Limb (tissue), 2 donors: ENCODE measurements around the gene CEP57.
A peak's percentile ranks its signal among the peaks of the same experiment; 100 is the strongest.

ENCODE experiments used
- DNase-seq, 2 donors: peaks; one replicate each; pipeline ENCODE4 v3.0.0-alpha.2; 2016; ENCODE audit errors: extremely low spot score in 2 of 2

CEP57 gene

GRCh38 chr11:95790123-95790932 lies at the start of gene CEP57:
CEP57 (plus strand) TSS chr11:95790498; CDS start chr11:95790699, 201 bp downstream.
- peak; percentile 95 to 97 for DNase-seq

GRCh38 chr11:95750101-95750500 lies 40.2 kb upstream of the CEP57 start:
- DNase-seq, result no peak

GRCh38 chr11:95751515-95751914 lies 38.8 kb upstream of the CEP57 start:
- no peak for DNase-seq

GRCh38 chr11:95760941-95761340 lies 29.4 kb upstream of the CEP57 start:
- DNase-seq, result peak in 1 of 2 donors; percentile 4

GRCh38 chr11:95762534-95762933 lies 27.8 kb upstream of the CEP57 start:
- DNase-seq, result no peak

DNA sequence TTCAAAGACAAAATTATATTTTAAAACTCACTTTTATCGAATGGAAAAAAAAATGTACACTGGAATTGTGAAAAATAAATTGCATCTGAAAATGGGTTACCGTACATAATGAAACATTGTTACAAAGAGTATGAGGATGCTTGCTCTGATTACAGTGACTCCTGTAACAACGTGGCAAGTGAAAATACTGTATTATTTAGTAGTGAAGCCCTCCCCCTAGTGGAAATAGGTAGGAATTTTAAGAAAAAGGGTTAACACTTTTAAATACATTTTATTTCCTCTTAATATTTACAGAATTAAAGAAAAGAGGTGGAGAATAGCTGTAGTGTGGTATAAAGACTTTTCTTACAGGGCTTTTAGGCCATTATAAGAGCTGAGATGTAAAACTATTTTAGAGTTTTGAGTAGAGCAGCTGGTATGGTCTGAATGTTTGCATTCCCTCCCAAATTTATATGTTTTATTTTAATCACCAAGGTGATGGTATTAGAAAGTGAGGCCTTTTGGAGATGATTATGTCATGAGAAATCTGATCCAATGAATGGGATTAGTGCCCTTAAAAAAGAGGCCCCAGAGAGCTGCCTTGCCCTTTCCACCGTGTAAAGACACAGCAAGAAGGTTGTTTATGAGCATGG lies 25.9 kb upstream of the CEP57 start:
- peak in 1 of 2 donors; percentile 85 for DNase-seq

GRCh38 chr11:95766701-95767100 lies 23.6 kb upstream of the CEP57 start:
- DNase-seq, result no peak

DNA sequence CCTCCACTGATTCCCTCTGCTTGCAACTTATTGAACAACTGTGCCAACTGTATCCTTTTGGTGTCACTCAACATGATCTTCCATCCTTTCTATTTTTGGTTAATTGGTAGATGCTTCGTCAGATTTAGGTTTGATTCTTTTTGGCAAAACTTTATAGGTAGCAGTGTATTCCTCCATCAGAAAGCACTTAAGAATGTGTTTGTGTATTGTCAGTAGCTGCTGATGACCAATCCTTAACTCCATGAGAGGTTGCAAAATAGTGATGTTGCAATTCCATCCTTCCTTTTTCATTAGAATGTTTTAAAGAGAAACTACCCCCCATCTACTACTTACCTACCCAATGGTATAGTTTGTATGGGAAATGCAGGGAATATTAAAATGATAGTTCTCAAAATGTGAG lies 22.8 kb upstream of the CEP57 start:
- DNase-seq, result no peak

DNA sequence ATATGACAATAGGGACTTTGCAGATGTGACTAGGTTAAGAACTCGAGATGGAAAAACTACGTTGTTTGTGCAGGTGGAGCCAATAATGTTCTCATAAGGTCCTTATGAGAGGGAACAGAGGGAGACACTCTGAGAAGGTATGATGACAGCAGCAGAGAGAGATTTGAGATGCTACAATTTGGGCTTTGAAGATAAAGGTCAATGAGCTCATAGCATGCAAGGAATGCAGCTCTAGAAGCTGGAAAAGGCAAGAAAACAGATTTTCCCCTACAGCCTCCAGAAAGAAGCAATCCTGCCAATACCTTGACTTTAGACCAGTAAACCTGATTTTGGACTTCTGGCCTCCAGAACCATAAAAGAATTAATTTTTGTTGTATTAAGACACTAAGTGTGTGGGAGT lies 21.8 kb upstream of the CEP57 start:
- no peak for DNase-seq

GRCh38 chr11:95776859-95777258 lies 13.4 kb upstream of the CEP57 start:
- no peak for DNase-seq

GRCh38 chr11:95778699-95779098 lies 11.6 kb upstream of the CEP57 start:
- no peak for DNase-seq

GRCh38 chr11:95780544-95780943 lies 9.8 kb upstream of the CEP57 start:
- no peak for DNase-seq

DNA sequence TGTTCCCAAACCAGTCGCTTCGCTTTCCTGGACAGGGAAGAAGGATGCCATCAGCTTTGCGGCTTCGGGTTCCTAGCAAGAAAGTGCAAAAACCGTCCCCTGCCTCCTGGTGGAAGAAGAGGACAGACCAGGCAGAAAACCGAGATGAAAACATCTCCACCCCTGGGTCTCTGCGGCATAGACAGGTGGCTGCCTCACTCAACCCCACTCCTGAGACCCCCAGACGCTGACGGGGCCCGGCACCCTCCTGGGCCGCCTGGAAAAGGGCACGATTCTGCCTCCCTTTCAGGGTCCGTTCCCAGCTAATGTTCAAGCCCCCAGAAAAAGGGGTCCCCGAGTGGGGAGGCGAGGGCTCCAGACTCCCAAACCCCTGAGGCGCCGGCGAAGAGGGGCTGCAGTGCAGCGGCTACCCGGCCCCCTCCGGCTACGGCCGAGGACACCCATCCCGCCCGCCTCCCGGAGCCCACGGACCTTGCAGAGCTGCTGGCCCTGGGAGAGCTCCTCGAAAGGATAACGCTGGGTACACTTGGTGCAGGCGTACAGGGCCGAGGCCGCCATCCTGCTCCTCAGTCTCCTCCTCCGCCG lies 1.3 kb upstream of the CEP57 start:
- peak in 1 of 2 donors; percentile 21 for DNase-seq

GRCh38 chr11:95789506-95790122 lies 684 bp upstream of the CEP57 start, which contains the start of gene FAM76B:
FAM76B (minus strand) TSS chr11:95789782; CDS start chr11:95789478, 304 bp downstream.
- DNase-seq, result peak; percentile 97 to 99

DNA sequence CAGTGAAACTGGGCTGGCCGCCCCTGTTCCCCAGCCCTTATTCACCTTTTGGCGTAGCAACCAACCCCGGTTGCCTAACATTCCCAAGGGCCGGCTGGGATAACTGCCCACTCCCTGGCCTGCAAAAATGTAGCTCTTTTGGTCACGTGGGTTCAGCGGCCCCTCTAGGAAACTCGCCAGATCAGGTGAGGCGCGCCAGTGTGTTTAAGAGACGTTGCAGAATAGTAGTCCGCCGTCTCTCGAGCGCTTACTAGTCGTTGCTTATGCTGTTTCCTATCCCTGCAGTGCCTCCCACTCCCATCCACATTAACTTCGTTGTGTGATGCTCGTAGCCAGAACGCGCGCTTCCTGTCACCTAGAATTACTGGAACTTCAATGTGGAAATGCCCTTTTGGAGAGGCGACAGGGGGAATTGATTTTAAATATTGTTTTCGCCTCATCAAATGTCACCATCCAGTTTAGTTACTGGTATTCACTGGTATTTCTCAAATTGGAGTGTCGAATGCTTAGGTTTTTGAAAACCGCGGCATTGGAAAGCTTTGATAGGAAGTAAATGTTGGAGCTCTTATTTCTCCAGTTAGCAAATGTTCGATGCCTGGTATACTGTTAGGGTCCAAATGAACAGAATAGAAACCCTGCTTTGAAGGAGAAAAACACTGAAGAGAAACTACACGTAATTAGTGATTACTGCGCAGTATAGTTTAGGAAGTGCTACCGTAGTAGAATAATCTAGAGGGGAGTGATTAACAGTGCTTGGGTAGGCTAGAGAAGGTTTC lies 823 bp downstream of the CEP57 start:
- DNase-seq, result peak; percentile 45 to 83

- DNase-seq, result no peak
These were observed 1.4 kb downstream of the CEP57 start for GRCh38 chr11:95791709-95792033.

- no peak for DNase-seq
These were observed 1.9 kb downstream of the CEP57 start for GRCh38 chr11:95792200-95792599.

DNA sequence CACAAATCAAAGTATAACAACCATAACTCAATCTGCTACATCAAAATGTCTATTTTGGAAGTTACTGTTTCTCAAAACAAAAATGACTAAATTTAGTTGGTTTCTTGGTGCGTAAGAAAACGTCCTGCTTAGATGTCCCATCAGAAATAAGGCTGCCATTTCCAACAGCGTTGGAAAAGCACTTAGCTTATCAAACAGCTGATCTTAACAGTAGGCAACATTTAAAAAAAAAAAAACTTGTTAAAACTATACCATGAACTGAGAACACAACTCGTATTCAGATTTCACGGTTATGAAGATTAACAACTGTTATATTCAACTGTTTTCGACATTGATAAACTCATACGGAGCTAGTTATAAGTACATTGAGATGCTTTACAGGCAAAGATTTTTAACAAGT lies 2.4 kb downstream of the CEP57 start:
- DNase-seq, result no peak

DNA sequence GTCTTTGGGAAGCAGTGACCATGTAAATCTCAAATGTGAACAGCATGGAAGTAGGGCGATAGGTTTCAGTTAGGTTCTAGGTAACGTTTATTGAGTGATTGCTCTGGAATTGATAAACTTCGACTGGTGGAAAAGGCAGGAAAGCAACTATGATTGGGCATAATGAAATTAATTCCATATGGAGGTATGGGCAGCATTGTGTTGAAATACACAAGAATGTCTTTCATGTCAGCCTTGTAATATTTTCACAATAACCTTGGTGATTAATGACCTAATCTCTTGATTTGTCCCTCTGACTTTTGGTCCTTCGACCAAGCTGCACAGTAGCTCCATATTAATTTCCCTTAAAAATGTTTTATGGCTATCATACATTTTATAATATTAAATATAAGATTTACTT lies 2.8 kb downstream of the CEP57 start:
- DNase-seq, result no peak

DNA sequence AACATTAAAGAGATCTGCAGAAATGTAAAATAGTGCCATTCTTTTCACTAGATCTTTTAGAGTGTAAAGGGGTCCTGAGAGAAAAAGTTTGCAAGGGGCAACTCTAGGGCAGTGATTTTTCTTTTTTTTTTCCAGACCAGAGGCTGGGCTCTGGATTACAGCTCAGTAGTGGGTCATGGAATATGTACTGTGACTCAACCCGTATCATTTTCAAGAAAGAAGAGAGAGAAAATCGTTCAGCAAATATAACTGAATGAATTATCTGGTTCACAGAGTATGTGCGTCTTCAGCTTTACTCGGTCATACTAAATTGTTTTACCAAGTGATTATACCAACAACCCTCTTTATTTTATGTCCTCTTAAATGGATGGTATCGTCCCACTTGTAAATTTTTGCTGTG lies 3.8 kb downstream of the CEP57 start:
- DNase-seq, result no peak

DNA sequence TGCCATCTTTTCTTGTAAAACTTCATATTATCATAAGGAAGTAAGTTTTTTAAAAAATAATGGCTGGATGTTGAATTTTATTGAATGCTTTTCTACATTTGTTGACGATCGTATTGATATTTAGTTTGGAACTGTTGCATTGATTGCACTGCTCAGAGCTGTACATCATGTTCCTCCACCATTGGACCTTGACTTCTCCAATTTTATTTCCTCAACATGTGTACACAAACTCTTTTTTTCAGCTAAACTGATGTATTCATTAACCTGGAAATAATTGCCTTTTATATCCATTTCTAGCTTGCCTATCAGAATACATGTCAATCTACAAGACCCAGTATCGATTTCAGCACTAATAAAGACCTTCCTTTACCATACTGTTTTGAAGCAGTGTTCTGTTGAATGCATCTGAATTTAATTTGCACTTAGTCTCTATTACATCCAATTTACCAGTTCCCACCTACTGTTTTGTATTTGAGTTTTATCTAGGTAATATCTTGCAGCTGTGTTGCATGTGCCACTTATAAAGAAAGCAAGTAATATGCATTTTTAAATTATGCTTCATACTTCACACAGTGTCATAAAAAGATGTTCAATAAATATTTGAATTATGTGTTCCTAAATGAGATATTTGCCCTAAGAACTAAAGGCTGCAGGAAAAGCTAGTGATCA lies 5.5 kb downstream of the CEP57 start:
- no peak for DNase-seq
